ENCODE data around the gene CLHC1. TPM values are rescaled to one million over a fixed set of nuclear protein-coding genes. Genes with fewer than 3 reads are reported as not detected.

The CLHC1 gene
- total RNA-seq, 4 donors from 2014 or later = 1.2 to 15.9 (median 7.0) TPM

GRCh38 chr2:55223958-55224760 is 7.9 kb downstream of the CLHC1 start:
- Histone ChIP-seq H3K36me3 (no peaks in the 10 kb centered on the region), H3K4me3 (peak overlapping the region in 3 of 4 donors; percentile 77 to 92 (median 77))

GRCh38 chr2:55213822-55214221 is 18.3 kb downstream of the CLHC1 start:
- intact Hi-C loops (cut with DNase I; ENCODE audit: low total_unique reads) = no loop called here
- in situ Hi-C loops (cut with MboI; ENCODE audit: low pct_ligation_motif_present in 1 of 4, low pct_unique_long_range_greater_than_20kb in 1 of 4, low sequenced_read_pairs in 3 of 4) = loop anchor here in 1 of 4 donors (25.0 kb wide), 1 partner anchor 1102 kb away; the partner anchor contains the start of gene ACYP2

More at GRCh38 chr2:55223958-55224760, 7.9 kb downstream of the CLHC1 start:
- in situ Hi-C loops (cut with MboI; ENCODE audit: low pct_ligation_motif_present in 1 of 4, low pct_unique_long_range_greater_than_20kb in 1 of 4, low sequenced_read_pairs in 3 of 4) = loop anchor here in 1 of 4 donors (25.0 kb wide), 1 partner anchor 1112 kb away; the partner anchor contains the start of gene ACYP2
- intact Hi-C loops (cut with DNase I; ENCODE audit: low total_unique reads) = no loop called here
- Histone ChIP-seq H3K9me3 (no peaks in the 10 kb centered on the region), H3K27ac (peak overlapping the region; percentile 90 to 97 (median 94)), H3K4me1 (peaks cover 0 to 10% (median 5%) of the 10 kb centered on the region in 4 donors), H3K27me3 (no peaks in the 10 kb centered on the region)
- DNase-seq = no peak
- WGBS, 2 donors (ENCODE audit: low coverage in 1 of 2) = 91 to 100% methylated on average over 2 to 25 of the region's 25 CpGs
- TF ChIP-seq CTCF (IDR thresholded peaks at IDR 0.05) = no peak

GRCh38 chr2:55204950-55205349 is 27.1 kb downstream of the CLHC1 start:
- Histone ChIP-seq H3K27ac (no peak overlapping the region), H3K36me3 (peaks cover 0 to 27% (median 0%) of the 10 kb centered on the region in 4 donors), H3K9me3 (peaks cover 0 to 4% of the 10 kb centered on the region in 2 donors), H3K27me3 (no peaks in the 10 kb centered on the region), H3K4me3 (no peak overlapping the region), H3K4me1 (no peaks in the 10 kb centered on the region)
- no peak for DNase-seq
- in situ Hi-C loops (cut with MboI; ENCODE audit: low pct_ligation_motif_present in 1 of 4, low pct_unique_long_range_greater_than_20kb in 1 of 4, low sequenced_read_pairs in 3 of 4) = loop anchor here in 1 of 4 donors (25.0 kb wide), 1 partner anchor 1093 kb away; the partner anchor contains the start of gene ACYP2
- intact Hi-C loops (cut with DNase I; ENCODE audit: low total_unique reads) = no loop called here
- WGBS, 2 donors (ENCODE audit: low coverage in 1 of 2) = 95 to 100% methylated on average over 2 of the region's 2 CpGs
- TF ChIP-seq POLR2AphosphoS5 (IDR thresholded peaks at IDR 0.05) = no peak
- TF ChIP-seq CTCF (IDR thresholded peaks at IDR 0.05) = no peak
- TF ChIP-seq POLR2A (IDR thresholded peaks at IDR 0.05) = no peak
- TF ChIP-seq EP300 (IDR thresholded peaks at IDR 0.05; ENCODE audit: low read depth) = no peak

More at GRCh38 chr2:55213822-55214221, 18.3 kb downstream of the CLHC1 start:
- TF ChIP-seq POLR2A (IDR thresholded peaks at IDR 0.05) (no peak), EP300 (IDR thresholded peaks at IDR 0.05; ENCODE audit: low read depth) (no peak), CTCF (IDR thresholded peaks at IDR 0.05) (no peak), POLR2AphosphoS5 (IDR thresholded peaks at IDR 0.05) (no peak)
- no peaks in the 10 kb centered on the region for H3K4me1 ChIP-seq
- no peak overlapping the region for H3K4me3 ChIP-seq
- no peaks in the 10 kb centered on the region for H3K36me3 ChIP-seq
- DNase-seq = no peak
- no peaks in the 10 kb centered on the region for H3K9me3 ChIP-seq
- no peaks in the 10 kb centered on the region for H3K27me3 ChIP-seq
- no peak overlapping the region for H3K27ac ChIP-seq

- no peak overlapping the region for H3K4me3 ChIP-seq
- intact Hi-C loops (cut with DNase I; ENCODE audit: low total_unique reads) (no loop called here), in situ Hi-C loops (cut with MboI; ENCODE audit: low pct_ligation_motif_present in 1 of 4, low pct_unique_long_range_greater_than_20kb in 1 of 4, low sequenced_read_pairs in 3 of 4) (loop anchor here in 1 of 4 donors (25.0 kb wide), 1 partner anchor 1092 kb away; the partner anchor contains the start of gene ACYP2)
- no peaks in the 10 kb centered on the region for H3K27me3 ChIP-seq
- TF ChIP-seq EP300 (IDR thresholded peaks at IDR 0.05; ENCODE audit: low read depth) = no peak
- TF ChIP-seq POLR2AphosphoS5 (IDR thresholded peaks at IDR 0.05) = no peak
- no peak for TF ChIP-seq POLR2A (IDR thresholded peaks at IDR 0.05)
- TF ChIP-seq CTCF (IDR thresholded peaks at IDR 0.05) = no peak
- H3K9me3 ChIP-seq = peaks cover 0 to 4% of the 10 kb centered on the region in 2 donors
- no peaks in the 10 kb centered on the region for H3K4me1 ChIP-seq
- H3K27ac ChIP-seq = no peak overlapping the region
- H3K36me3 ChIP-seq = peaks cover 0 to 27% (median 0%) of the 10 kb centered on the region in 4 donors
- no peak for DNase-seq
- WGBS, 2 donors (ENCODE audit: low coverage in 1 of 2) = 96 to 100% methylated on average over 3 of the region's 3 CpGs
Measured at GRCh38 chr2:55204536-55204935, 27.6 kb downstream of the CLHC1 start.
